Endothelial cell of umbilical vein (primary cell): Measurements from ENCODE around the gene SLC22A15. TPM values are rescaled to one million over a fixed set of nuclear protein-coding genes. Genes with fewer than 3 reads are reported as not detected.
"Not testable (repeated sequence)": the region's sequence is repeated elsewhere in the genome, so short reads cannot be mapped to it uniquely, and the experiment has no call there.

Experiments
- BruUV-seq: library from RNA; stranded (reverse); fragments of 400-500 nt; replicated peaks from 2 replicates; lab custom pipeline; 2021; lab: Mats Ljungman, UMichigan
- CTCF ChIA-PET: fragments of 300-600, 350-600 bp; sonication (Branson Sonifier 250); formaldehyde crosslinking; loops from one replicate; lab custom pipeline; 2021; ENCODE audit warnings: antibody characterized with exemption, inconsistent platforms; lab: Charles Lee
- POLR2A ChIA-PET: fragments of 300-600, 350-600 bp; sonication (Branson Sonifier 250); formaldehyde crosslinking; loops from one replicate; lab custom pipeline; 2021; ENCODE audit warnings: antibody characterized with exemption, inconsistent platforms; lab: Charles Lee
- DNase-seq: peaks from one replicate; pipeline ENCODE4 v3.0.0-alpha.2; 2011; ENCODE audit warnings: low read depth, low spot score
- FAIRE-seq: peaks from 2 replicates; lab custom pipeline; 2011; peaks lifted over from hg19 to GRCh38; lab: Jason Lieb, UNC
- H2AFZ ChIP-seq: 2 replicates; pipeline ENCODE4 v1.6.0; 2012; ENCODE audit warnings: low read depth, low read length, control low read depth, inconsistent platforms
- H3K27ac ChIP-seq: 2 replicates; pipeline ENCODE4 v1.5.1; 2011; ENCODE audit warnings: low read depth, mild to moderate bottlenecking, control low read depth, low read length, moderate library complexity; ENCODE audit not compliant: insufficient read depth
- H3K27me3 ChIP-seq, 2 experiments: 2 replicates each; pipeline versions ENCODE4 v1.6.0 to v1.6.1; 2011; ENCODE audit warnings: low read length in 2 of 2, mixed read lengths in 1 of 2; ENCODE audit not compliant: control insufficient read depth in 2 of 2, insufficient read depth in 2 of 2
- H3K36me3 ChIP-seq, 2 experiments: 2 replicates in 1 of 2; 3 replicates in 1 of 2; pipeline ENCODE4 v1.5.1; 2011; ENCODE audit warnings: low read length in 2 of 2, mild to moderate bottlenecking in 1 of 2, moderate library complexity in 1 of 2; ENCODE audit not compliant: control insufficient read depth in 2 of 2, insufficient read depth in 2 of 2; ENCODE audit errors: extremely low read depth in 1 of 2
- H3K4me1 ChIP-seq: 3 replicates; pipeline ENCODE4 v1.5.1; 2011; ENCODE audit warnings: mild to moderate bottlenecking, low read length; ENCODE audit not compliant: control insufficient read depth, insufficient read depth; ENCODE audit errors: extremely low read depth
- H3K4me2 ChIP-seq: 2 replicates; pipeline ENCODE4 v1.6.1; 2011; ENCODE audit warnings: low read length, control low read depth, mixed read lengths; ENCODE audit not compliant: insufficient read depth
- H3K4me3 ChIP-seq, 3 experiments: fragments of 200-600 bp in 1 of 3; sonication (generic), shearing (Covaris generic) in 1 of 3; replicated peaks in 1 of 3; 2 replicates each; pipeline ENCODE4 v1.5.1; 2011 to 2016; ENCODE audit warnings: control low read depth in 3 of 3, low read length in 3 of 3, mild to moderate bottlenecking in 2 of 3, inconsistent platforms in 1 of 3, low read depth in 1 of 3, moderate library complexity in 1 of 3; ENCODE audit not compliant: insufficient read depth in 1 of 3
- H3K79me2 ChIP-seq: 2 replicates; pipeline ENCODE4 v1.6.0; 2012; ENCODE audit warnings: low read length, inconsistent platforms; ENCODE audit not compliant: control insufficient read depth, insufficient read depth
- H3K9ac ChIP-seq: replicated peaks from 2 replicates; pipeline ENCODE3; 2011; ENCODE audit warnings: low read length, control low read depth; ENCODE audit not compliant: insufficient read depth; ENCODE audit errors: extremely low read depth
- H3K9me1 ChIP-seq: replicated peaks from 3 replicates; pipeline ENCODE4 v1.6.0; 2011; ENCODE audit warnings: mild to moderate bottlenecking, low read length; ENCODE audit not compliant: control insufficient read depth, insufficient read depth; ENCODE audit errors: extremely low read depth
- H3K9me3 ChIP-seq: replicated peaks from 2 replicates; pipeline ENCODE4 v1.5.1; 2012; ENCODE audit warnings: low read length, inconsistent platforms; ENCODE audit not compliant: control insufficient read depth, insufficient read depth
- H4K20me1 ChIP-seq: replicated peaks from 2 replicates; pipeline ENCODE3; 2011; ENCODE audit warnings: mild to moderate bottlenecking, low read length; ENCODE audit not compliant: control insufficient read depth, insufficient read depth; ENCODE audit errors: extremely low read depth
- CTCF ChIP-seq, 2 donors: IDR thresholded peaks; 1 replicate in 1 of 2; 2 replicates in 1 of 2; pipeline ENCODE4 v1.5.1; 2011; ENCODE audit warnings: low read length in 2 of 2, mild to moderate bottlenecking in 2 of 2, moderate library complexity in 2 of 2, control low read depth in 1 of 2, inconsistent platforms in 1 of 2, low read depth in 1 of 2; ENCODE audit not compliant: insufficient read depth in 1 of 2; ENCODE audit errors: extremely low read depth in 1 of 2
- EZH2 ChIP-seq: IDR thresholded peaks from 2 replicates; pipeline ENCODE4 v1.6.1; 2012; ENCODE audit warnings: borderline replicate concordance, low read depth, mild to moderate bottlenecking, moderate library complexity, low read length, inconsistent platforms; ENCODE audit not compliant: severe bottlenecking
- FOS ChIP-seq: IDR thresholded peaks from 2 replicates; pipeline ENCODE4 v1.6.1; 2011; ENCODE audit warnings: mild to moderate bottlenecking, low read length, moderate library complexity, borderline replicate concordance; ENCODE audit not compliant: insufficient read depth
- GATA2 ChIP-seq: IDR thresholded peaks from 2 replicates; pipeline ENCODE4 v1.7.0; 2011; ENCODE audit warnings: low read depth, mild to moderate bottlenecking, moderate library complexity, mixed read lengths, low read length; ENCODE audit not compliant: insufficient read length, insufficient read depth
- JUN ChIP-seq: IDR thresholded peaks from 2 replicates; pipeline ENCODE4 v1.6.1; 2011; ENCODE audit warnings: borderline replicate concordance, low read depth; ENCODE audit not compliant: insufficient read length, insufficient read depth
- MAX ChIP-seq: IDR thresholded peaks from 2 replicates; pipeline ENCODE4 v1.6.1; 2011; ENCODE audit not compliant: insufficient read depth, insufficient read length
- MYC ChIP-seq: IDR thresholded peaks from one replicate; pipeline ENCODE4 v1.6.1; 2011; ENCODE audit warnings: mild to moderate bottlenecking, low read depth, low read length
- POLR2A ChIP-seq: IDR thresholded peaks from 2 replicates; pipeline ENCODE4 v1.6.1; 2012; ENCODE audit warnings: low read depth, mild to moderate bottlenecking, control low read depth, low read length
- POLR2AphosphoS5 ChIP-seq: IDR thresholded peaks from 2 replicates; pipeline ENCODE4 v1.6.1; 2012; ENCODE audit warnings: low read depth, mild to moderate bottlenecking, control low read depth, low read length, moderate library complexity; ENCODE audit not compliant: insufficient read depth
- dilution Hi-C: fragments of 300-500 bp; cut with MboI; formaldehyde crosslinking; loops from one replicate; pipeline ENCODE4 v1.15.0; 2019; ENCODE audit warnings: low sequenced_read_pairs; ENCODE audit not compliant: extremely low pct_ligation_motif_present
- intact Hi-C: fragments of 100-400 bp; cut with micrococcal nuclease; formaldehyde crosslinking; loops from one replicate; pipeline ENCODE4 v1.10.0; 2022
- polyA plus RNA-seq, 4 experiments: library from polyadenylated mRNA; depleted of rRNA in 3 of 4; stranded (reverse) in 3 of 4; unstranded in 1 of 4; fragments of >200 nt; gene quantifications; 2 replicates each; pipeline versions ENCODE4 v1.2.1 to v1.2.3, GENCODE V29; 2011 to 2012; ENCODE audit warnings: missing spikeins in 1 of 4
- total RNA-seq: library from RNA; stranded (reverse); gene quantifications from 2 replicates; pipeline ENCODE4 v1.2.3, GENCODE V29; 2021

The SLC22A15 gene
- total and polyA plus RNA-seq, 2 donors (not counting 3 experiments of a cell fraction or from before 2014, with no cell fraction given) = 0.44 TPM; not detected in 1

GRCh38 chr1:116051896-116052295 lies 75.6 kb downstream of the SLC22A15 start:
- DNase-seq, H3K79me2 ChIP-seq, H3K27me3 ChIP-seq, CTCF ChIA-PET, POLR2A ChIA-PET, H3K4me1 ChIP-seq, H3K9ac ChIP-seq, H3K27ac ChIP-seq, H4K20me1 ChIP-seq, H3K36me3 ChIP-seq, BruUV-seq, H3K9me1 ChIP-seq, H2AFZ ChIP-seq, dilution Hi-C loops, H3K9me3 ChIP-seq, H3K4me3 ChIP-seq, FAIRE-seq, intact Hi-C loops, H3K4me2 ChIP-seq: not testable (repeated sequence)

GRCh38 chr1:116062201-116062600 lies 85.9 kb downstream of the SLC22A15 start:
- Histone ChIP-seq H3K9me1 (no peaks in the 10 kb centered on the region), H3K27ac (no peak overlapping the region), H4K20me1 (no peaks in the 10 kb centered on the region), H3K4me1 (no peaks in the 10 kb centered on the region), H3K27me3 (no peaks in the 10 kb centered on the region), H3K9me3 (no peaks in the 10 kb centered on the region), H3K36me3 (no peaks in the 10 kb centered on the region), H2AFZ (no peak overlapping the region), H3K79me2 (no peaks in the 10 kb centered on the region), H3K4me2 (no peak overlapping the region), H3K4me3 (no peak overlapping the region), H3K9ac (no peak overlapping the region)
- BruUV-seq = no TSS peak
- CTCF ChIA-PET = no interaction called here
- intact Hi-C loops (no loop called here), dilution Hi-C loops (no loop called here)
- FAIRE-seq (no peak), DNase-seq (no peak)
- POLR2A ChIA-PET = no interaction called here
- TF ChIP-seq MYC (no peak), POLR2AphosphoS5 (no peak), GATA2 (no peak), JUN (no peak), POLR2A (no peak), MAX (no peak), EZH2 (no peak), CTCF (IDR thresholded peaks at IDR 0.05; ENCODE audit: extremely low read depth in 1 of 2, insufficient read depth in 1 of 2, low read depth in 1 of 2, low read length in 2 of 2) (no peak), FOS (no peak)
